ENCODE data around the gene CAMK2D. TPM values are rescaled to one million over a fixed set of nuclear protein-coding genes. Genes with fewer than 3 reads are reported as not detected.

The CAMK2D gene
- total RNA-seq, 1 donor from 2014 or later, result 46.1 TPM

GRCh38 chr4:113677325-113677724, 84.2 kb downstream of the CAMK2D start:
- H3K27me3 ChIP-seq, result no peaks in the 10 kb centered on the region
- no peaks in the 10 kb centered on the region for H3K36me3 ChIP-seq
- H3K4me1 ChIP-seq, result peaks cover 23% of the 10 kb centered on the region
- peak; percentile 61 for ATAC-seq
- intact Hi-C loops (cut with DNase I), result no loop called here
- H3K4me3 ChIP-seq, result no peak overlapping the region
- no peak for TF ChIP-seq CTCF (IDR thresholded peaks at IDR 0.05)
- DNase-seq, result no peak
- H3K9me3 ChIP-seq, result no peaks in the 10 kb centered on the region
- no peak overlapping the region for H3K27ac ChIP-seq

DNA sequence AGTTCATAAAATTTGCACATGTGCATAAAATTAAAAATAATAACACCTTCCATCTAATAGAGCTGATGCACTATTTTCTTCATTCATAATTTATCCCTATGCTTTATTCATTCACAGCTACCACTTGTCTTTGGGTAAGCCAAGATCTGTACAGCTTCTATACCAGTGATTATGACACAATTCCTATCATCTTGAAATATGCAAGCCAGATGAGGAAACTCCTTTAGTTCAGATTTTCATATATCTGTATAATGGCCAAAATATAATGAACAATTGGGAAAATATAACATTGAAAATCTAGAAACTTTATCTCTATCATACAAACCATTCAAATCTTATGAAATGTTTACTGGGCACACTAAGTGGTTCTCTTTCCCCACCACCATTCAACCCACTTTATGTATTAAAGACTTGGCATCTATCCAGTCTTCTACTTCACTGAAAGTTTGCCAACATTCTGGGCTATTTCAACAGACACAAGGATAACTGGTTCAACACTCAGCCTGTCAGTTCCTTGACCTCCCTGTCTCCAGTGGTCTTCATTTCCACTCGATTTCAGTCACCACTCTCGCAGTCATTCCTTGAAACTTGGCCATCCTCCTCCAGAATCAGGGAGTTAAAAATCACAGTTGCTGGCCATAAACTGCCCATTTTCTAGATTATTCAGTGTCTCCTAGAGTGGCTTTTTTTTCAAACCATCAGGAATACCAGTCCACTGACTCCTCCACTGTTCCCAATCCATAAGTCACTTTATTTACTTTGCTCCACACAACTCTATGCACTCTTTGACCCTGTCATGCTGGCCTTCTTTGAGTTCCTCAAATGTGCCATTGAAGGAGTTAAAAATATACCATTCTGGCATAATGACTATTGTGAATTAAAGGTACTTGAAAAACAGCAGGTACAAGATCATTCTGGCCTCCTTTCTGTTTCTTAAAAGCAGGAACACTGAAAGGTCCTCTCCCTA, 85.5 kb downstream of the CAMK2D start:
- no peak for TF ChIP-seq CTCF (IDR thresholded peaks at IDR 0.05)
- H3K4me3 ChIP-seq, result no peak overlapping the region
- ATAC-seq, result no peak
- H3K9me3 ChIP-seq, result no peaks in the 10 kb centered on the region
- peaks cover 23% of the 10 kb centered on the region for H3K4me1 ChIP-seq
- intact Hi-C loops (cut with DNase I), result no loop called here
- no peaks in the 10 kb centered on the region for H3K27me3 ChIP-seq
- H3K36me3 ChIP-seq, result no peaks in the 10 kb centered on the region
- DNase-seq, result no peak
- no peak overlapping the region for H3K27ac ChIP-seq

- TF ChIP-seq CTCF (IDR thresholded peaks at IDR 0.05), result no peak
- Histone ChIP-seq H3K27ac (no peak overlapping the region), H3K27me3 (no peaks in the 10 kb centered on the region), H3K36me3 (no peaks in the 10 kb centered on the region), H3K9me3 (no peaks in the 10 kb centered on the region), H3K4me3 (no peak overlapping the region), H3K4me1 (peaks cover 23% of the 10 kb centered on the region)
- ATAC-seq (peak; percentile 34), DNase-seq (no peak)
- intact Hi-C loops (cut with DNase I), result no loop called here
These were observed 86.8 kb downstream of the CAMK2D start for GRCh38 chr4:113674733-113675132.

- Histone ChIP-seq H3K9me3 (no peaks in the 10 kb centered on the region), H3K4me1 (peaks cover 23% of the 10 kb centered on the region), H3K4me3 (no peak overlapping the region), H3K27me3 (no peaks in the 10 kb centered on the region), H3K36me3 (no peaks in the 10 kb centered on the region), H3K27ac (no peak overlapping the region)
- no peak for TF ChIP-seq CTCF (IDR thresholded peaks at IDR 0.05)
- intact Hi-C loops (cut with DNase I), result no loop called here
- ATAC-seq (peak; percentile 60), DNase-seq (no peak)
These were observed 87.3 kb downstream of the CAMK2D start for GRCh38 chr4:113674251-113674650.

- H3K27me3 ChIP-seq, result no peaks in the 10 kb centered on the region
- no peak overlapping the region for H3K4me3 ChIP-seq
- no peak overlapping the region for H3K27ac ChIP-seq
- no peaks in the 10 kb centered on the region for H3K9me3 ChIP-seq
- ATAC-seq (peak; percentile 74), DNase-seq (no peak)
- TF ChIP-seq CTCF (IDR thresholded peaks at IDR 0.05), result no peak
- intact Hi-C loops (cut with DNase I), result no loop called here
- H3K36me3 ChIP-seq, result no peaks in the 10 kb centered on the region
- H3K4me1 ChIP-seq, result peaks cover 23% of the 10 kb centered on the region
These were observed 88.1 kb downstream of the CAMK2D start for GRCh38 chr4:113673450-113673849.
